MM.1S (cell line): ENCODE data around the gene CHGA.

Source experiments
- DNase-seq: peaks from one replicate; pipeline ENCODE4 v3.0.0-alpha.2; 2015
- H2AFZ ChIP-seq: fragments of 300-600 bp; sonication (generic); 2 replicates; pipeline ENCODE4 v1.6.0; 2016; ENCODE audit warnings: antibody characterized with exemption, low read length
- H3F3A ChIP-seq: fragments of 300-600 bp; sonication (generic); 2 replicates; pipeline ENCODE4 v1.6.1; 2016; ENCODE audit warnings: mild to moderate bottlenecking, antibody characterized with exemption, low read length, moderate library complexity, mixed read lengths; ENCODE audit not compliant: insufficient read depth
- H3K27ac ChIP-seq: fragments of 300-600 bp; sonication (generic); 2 replicates; pipeline ENCODE4 v1.5.1; 2016; ENCODE audit warnings: mild to moderate bottlenecking, low read length
- H3K27me3 ChIP-seq: fragments of 300-600 bp; sonication (generic); replicated peaks from 2 replicates; pipeline ENCODE4 v1.6.0; 2016; ENCODE audit warnings: low read length; ENCODE audit not compliant: insufficient read depth
- H3K36me3 ChIP-seq: fragments of 300-600 bp; sonication (generic); replicated peaks from 2 replicates; pipeline ENCODE4 v1.6.1; 2016; ENCODE audit warnings: mild to moderate bottlenecking, low read length, mixed read lengths; ENCODE audit not compliant: insufficient read depth
- H3K4me1 ChIP-seq: fragments of 300-600 bp; sonication (generic); 2 replicates; pipeline ENCODE4 v1.6.1; 2016; ENCODE audit warnings: low read length, mixed read lengths
- H3K4me2 ChIP-seq: fragments of 300-600 bp; sonication (generic); 2 replicates; pipeline ENCODE4 v1.6.0; 2016; ENCODE audit warnings: low read depth, low read length
- H3K4me3 ChIP-seq: fragments of 300-600 bp; sonication (generic); 2 replicates; pipeline ENCODE4 v1.5.1; 2016; ENCODE audit warnings: low read length, mixed read lengths
- H3K79me2 ChIP-seq: fragments of 300-600 bp; sonication (generic); 2 replicates; pipeline ENCODE4 v1.6.1; 2016; ENCODE audit warnings: mixed run types, low read length, mixed read lengths
- H3K9ac ChIP-seq: fragments of 300-600 bp; sonication (generic); 2 replicates; pipeline ENCODE4 v1.6.1; 2016; ENCODE audit warnings: low read length, mixed read lengths
- H3K9me2 ChIP-seq: fragments of 300-600 bp; sonication (generic); replicated peaks from 2 replicates; pipeline ENCODE4 v1.6.1; 2016; ENCODE audit warnings: mild to moderate bottlenecking, low read length, mixed read lengths; ENCODE audit not compliant: insufficient read depth
- H3K9me3 ChIP-seq: fragments of 300-600 bp; sonication (generic); replicated peaks from 2 replicates; pipeline ENCODE4 v1.6.1; 2016; ENCODE audit warnings: mild to moderate bottlenecking, low read length, mixed read lengths; ENCODE audit not compliant: insufficient read depth
- H4K20me1 ChIP-seq: fragments of 300-600 bp; sonication (generic); 2 replicates; pipeline ENCODE4 v1.6.1; 2016; ENCODE audit warnings: mild to moderate bottlenecking, low read length, moderate library complexity, mixed read lengths; ENCODE audit not compliant: insufficient read depth
- CTCF ChIP-seq: fragments of 300-600 bp; sonication (generic); IDR thresholded peaks from 2 replicates; pipeline ENCODE4 v1.5.1; 2016; ENCODE audit warnings: antibody characterized with exemption, low read length, mixed read lengths
- EZH2 ChIP-seq: fragments of 300-600 bp; sonication (generic); optimal IDR thresholded peaks from 2 replicates; pipeline ENCODE3; 2017; ENCODE audit warnings: low read depth, mild to moderate bottlenecking, antibody characterized with exemption, low read length, mixed read lengths
- EZH2phosphoT487 ChIP-seq: fragments of 300-600 bp; sonication (generic); IDR thresholded peaks from 2 replicates; pipeline ENCODE4 v1.6.1; 2018; ENCODE audit warnings: antibody characterized with exemption, low read length

The CHGA gene

GRCh38 chr14:92897922-92898565 is 24.9 kb upstream of the CHGA start:
- H3K27ac ChIP-seq, result no peak overlapping the region
- no peaks in the 10 kb centered on the region for H4K20me1 ChIP-seq
- no peaks in the 10 kb centered on the region for H3K27me3 ChIP-seq
- no peak overlapping the region for H3K9ac ChIP-seq
- H3K9me2 ChIP-seq, result no peaks in the 10 kb centered on the region
- no peaks in the 10 kb centered on the region for H3K9me3 ChIP-seq
- no peak overlapping the region for H2AFZ ChIP-seq
- no peak overlapping the region for H3K4me3 ChIP-seq
- no peak for DNase-seq
- H3F3A ChIP-seq, result no peaks in the 10 kb centered on the region
- no peaks in the 10 kb centered on the region for H3K79me2 ChIP-seq
- H3K4me2 ChIP-seq, result no peak overlapping the region
- no peaks in the 10 kb centered on the region for H3K4me1 ChIP-seq
- TF ChIP-seq EZH2 (no peak), EZH2phosphoT487 (no peak), CTCF (no peak)
- H3K36me3 ChIP-seq, result no peaks in the 10 kb centered on the region

GRCh38 chr14:92898566-92899131 is 24.3 kb upstream of the CHGA start:
- Histone ChIP-seq H3K4me3 (no peak overlapping the region), H3K27ac (no peak overlapping the region), H3F3A (no peaks in the 10 kb centered on the region), H4K20me1 (no peaks in the 10 kb centered on the region), H3K9me2 (no peaks in the 10 kb centered on the region), H3K9ac (no peak overlapping the region), H3K36me3 (no peaks in the 10 kb centered on the region), H2AFZ (no peak overlapping the region), H3K4me2 (no peak overlapping the region), H3K4me1 (no peaks in the 10 kb centered on the region), H3K27me3 (no peaks in the 10 kb centered on the region), H3K79me2 (no peaks in the 10 kb centered on the region), H3K9me3 (no peaks in the 10 kb centered on the region)
- DNase-seq, result no peak
- TF ChIP-seq EZH2, result no peak
- no peak for TF ChIP-seq CTCF
- TF ChIP-seq EZH2phosphoT487, result no peak

- no peak for TF ChIP-seq CTCF
- TF ChIP-seq EZH2, result no peak
- no peak for TF ChIP-seq EZH2phosphoT487
- H3K4me3 ChIP-seq, result no peak overlapping the region
These were observed 22.3 kb upstream of the CHGA start for GRCh38 chr14:92900660-92901059.

More at GRCh38 chr14:92900660-92901059, 22.3 kb upstream of the CHGA start:
- Histone ChIP-seq H3K27ac (no peak overlapping the region), H3K9me2 (no peaks in the 10 kb centered on the region), H3K36me3 (no peaks in the 10 kb centered on the region), H3K79me2 (no peaks in the 10 kb centered on the region), H3K27me3 (no peaks in the 10 kb centered on the region), H3K4me1 (no peaks in the 10 kb centered on the region), H3K4me2 (no peak overlapping the region), H3K9me3 (no peaks in the 10 kb centered on the region), H2AFZ (no peak overlapping the region), H3F3A (no peaks in the 10 kb centered on the region), H4K20me1 (no peaks in the 10 kb centered on the region), H3K9ac (no peak overlapping the region)
- DNase-seq, result no peak
